ENCODE data around the gene ATXN1. TPM values are rescaled to one million over a fixed set of nuclear protein-coding genes. Genes with fewer than 3 reads are reported as not detected.
A peak's percentile ranks its signal among the peaks of the same experiment; 100 is the strongest.

Gene ATXN1
- total RNA-seq, 5 donors from 2014 or later (not counting 1 experiment from before 2014, with no cell fraction given) = 65.1 to 101 (median 77.5) TPM

DNA sequence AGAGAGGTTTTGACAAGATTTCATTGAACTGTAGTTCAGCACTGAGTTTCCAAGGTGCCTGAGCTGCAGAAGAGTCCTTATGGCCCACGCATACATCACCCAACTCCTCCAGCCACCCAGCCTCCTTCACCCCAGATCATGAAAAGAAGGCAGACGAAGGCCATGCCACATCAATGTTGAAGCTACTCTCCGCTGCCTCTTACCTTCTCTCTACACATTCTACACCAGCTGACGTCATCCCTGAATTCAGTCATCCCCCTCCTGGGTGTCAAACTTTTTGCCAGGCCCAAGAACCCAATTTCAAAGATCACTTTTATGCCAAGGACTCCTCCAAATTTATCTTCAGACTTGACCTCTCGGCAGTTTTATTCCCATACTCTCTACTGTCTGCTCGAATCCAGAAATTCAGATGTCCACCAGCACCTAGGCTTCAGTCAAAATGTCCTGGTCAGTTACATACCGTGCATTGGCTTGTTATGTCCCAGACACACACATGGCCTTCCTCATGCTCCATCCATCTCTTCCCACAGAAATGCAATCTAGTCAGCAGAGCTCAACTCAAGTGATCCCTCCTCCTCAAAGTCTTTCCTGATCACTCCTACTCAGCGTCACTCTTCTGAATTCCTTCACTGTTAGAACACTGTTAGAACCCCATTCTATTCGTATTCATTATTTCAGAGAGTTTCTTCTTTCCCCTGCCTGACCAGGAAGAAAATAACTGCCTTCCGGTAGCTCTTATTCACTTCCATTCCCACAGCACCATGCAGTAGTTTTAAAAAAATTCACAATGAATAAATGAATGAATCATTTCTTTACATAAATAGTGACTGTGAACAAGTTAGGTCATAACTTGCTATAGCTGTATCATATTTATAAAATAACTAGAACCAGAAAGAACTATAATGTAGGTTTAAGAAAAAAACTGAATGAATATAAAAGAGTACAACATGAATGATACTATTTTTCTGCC is 11.5 kb downstream of the ATXN1 start:
- no peak for ATAC-seq (replicated peaks in 1 of 4)
- Histone ChIP-seq H3K9me3 (no peaks in the 10 kb centered on the region), H3K4me1 (ENCODE audit: control insufficient read depth in 1 of 2, extremely low read depth in 1 of 2, insufficient read depth in 2 of 2, low read length in 2 of 2) (peaks cover 0 to 9% of the 10 kb centered on the region in 2 experiments), H3K36me3 (ENCODE audit: control insufficient read depth in 2 of 2, extremely low read depth in 1 of 2, insufficient read depth in 1 of 2, low read length in 1 of 2) (peaks cover 0 to 45% of the 10 kb centered on the region in 2 donors), H3K27ac (ENCODE audit: low read length) (no peak overlapping the region), H3K4me3 (ENCODE audit: control insufficient read depth in 1 of 2, extremely low read depth in 1 of 2, low read length in 1 of 2) (no peak overlapping the region), H3K27me3 (replicated peaks in 1 of 2; ENCODE audit: control insufficient read depth in 2 of 2, extremely low read depth in 1 of 2, insufficient read depth in 2 of 2, low read length in 1 of 2) (no peaks in the 10 kb centered on the region)
- H3K27me3 Mint-ChIP-seq = no peaks in the 10 kb centered on the region
- ChIA-PET POLR2A (interaction anchor here (0.5 to 1.0 kb wide), 5 partner anchors 9 to 287 kb away, joined by 3 to 4 read pairs (median 3); no protein-coding TSS in a partner anchor), CTCF (interaction anchor here (1.0 to 1.5 kb wide), 4 partner anchors 12 to 37 kb away, joined by 3 to 4 read pairs (median 4); partner anchors contain the start of gene ATXN1 (in 1 of the 2))
- DNase-seq = no peak
- peak overlapping the region in 1 of 2 donors; percentile 40 for H3K27ac Mint-ChIP-seq
- peaks cover 51 to 76% (median 67%) of the 10 kb centered on the region in 3 donors for H3K4me1 Mint-ChIP-seq
- H3K9me3 Mint-ChIP-seq = no peaks in the 10 kb centered on the region
- peaks cover 31% of the 10 kb centered on the region for H3K36me3 Mint-ChIP-seq
- WGBS (ENCODE audit: insufficient coverage) = 96% methylated on average over 8 of the region's 10 CpGs
- H3K4me3 Mint-ChIP-seq = no peak overlapping the region

DNA sequence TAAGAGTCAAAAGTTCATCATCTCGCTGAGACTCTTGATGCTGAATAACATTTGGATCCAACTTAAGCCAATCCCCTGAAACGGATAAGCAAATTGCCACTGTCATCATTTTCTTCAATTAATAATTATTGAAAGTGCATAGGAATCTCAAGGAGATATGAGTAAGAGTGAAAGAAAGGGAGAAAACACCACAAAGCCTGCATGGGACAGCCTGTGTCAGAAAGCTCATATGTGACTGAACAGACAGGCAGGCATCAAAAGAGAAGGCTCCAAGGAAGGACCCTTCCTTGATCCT is 13.3 kb downstream of the ATXN1 start:
- no CpG with 5 or more reads among the region's 2 CpGs for WGBS (ENCODE audit: insufficient coverage)
- Histone ChIP-seq H3K27me3 (replicated peaks in 1 of 2; ENCODE audit: control insufficient read depth in 2 of 2, extremely low read depth in 1 of 2, insufficient read depth in 2 of 2, low read length in 1 of 2) (no peaks in the 10 kb centered on the region), H3K4me3 (ENCODE audit: control insufficient read depth in 1 of 2, extremely low read depth in 1 of 2, low read length in 1 of 2) (no peak overlapping the region), H3K9me3 (no peaks in the 10 kb centered on the region), H3K4me1 (ENCODE audit: control insufficient read depth in 1 of 2, extremely low read depth in 1 of 2, insufficient read depth in 2 of 2, low read length in 2 of 2) (peaks cover 0 to 11% of the 10 kb centered on the region in 2 experiments), H3K36me3 (ENCODE audit: control insufficient read depth in 2 of 2, extremely low read depth in 1 of 2, insufficient read depth in 1 of 2, low read length in 1 of 2) (peaks cover 0 to 53% of the 10 kb centered on the region in 2 donors), H3K27ac (ENCODE audit: low read length) (no peak overlapping the region)
- ATAC-seq (replicated peaks in 1 of 4) = no peak
- Mint-ChIP-seq H3K36me3 (peaks cover 40% of the 10 kb centered on the region), H3K4me1 (peaks cover 47 to 79% (median 72%) of the 10 kb centered on the region in 3 donors), H3K9me3 (no peaks in the 10 kb centered on the region), H3K27ac (peak overlapping the region in 1 of 2 donors; percentile 47), H3K27me3 (no peaks in the 10 kb centered on the region), H3K4me3 (no peak overlapping the region)
- ChIA-PET POLR2A (interaction anchor here (0.7 to 1.7 kb wide), 4 partner anchors 8 to 16 kb away, joined by 4 to 28 read pairs (median 8); no protein-coding TSS in a partner anchor), CTCF (interaction anchor here in 1 of 2 donors (0.9 to 2.1 kb wide), 3 partner anchors 15 to 23 kb away, joined by 3 to 13 read pairs (median 5); no protein-coding TSS in a partner anchor)
- DNase-seq = no peak

DNA sequence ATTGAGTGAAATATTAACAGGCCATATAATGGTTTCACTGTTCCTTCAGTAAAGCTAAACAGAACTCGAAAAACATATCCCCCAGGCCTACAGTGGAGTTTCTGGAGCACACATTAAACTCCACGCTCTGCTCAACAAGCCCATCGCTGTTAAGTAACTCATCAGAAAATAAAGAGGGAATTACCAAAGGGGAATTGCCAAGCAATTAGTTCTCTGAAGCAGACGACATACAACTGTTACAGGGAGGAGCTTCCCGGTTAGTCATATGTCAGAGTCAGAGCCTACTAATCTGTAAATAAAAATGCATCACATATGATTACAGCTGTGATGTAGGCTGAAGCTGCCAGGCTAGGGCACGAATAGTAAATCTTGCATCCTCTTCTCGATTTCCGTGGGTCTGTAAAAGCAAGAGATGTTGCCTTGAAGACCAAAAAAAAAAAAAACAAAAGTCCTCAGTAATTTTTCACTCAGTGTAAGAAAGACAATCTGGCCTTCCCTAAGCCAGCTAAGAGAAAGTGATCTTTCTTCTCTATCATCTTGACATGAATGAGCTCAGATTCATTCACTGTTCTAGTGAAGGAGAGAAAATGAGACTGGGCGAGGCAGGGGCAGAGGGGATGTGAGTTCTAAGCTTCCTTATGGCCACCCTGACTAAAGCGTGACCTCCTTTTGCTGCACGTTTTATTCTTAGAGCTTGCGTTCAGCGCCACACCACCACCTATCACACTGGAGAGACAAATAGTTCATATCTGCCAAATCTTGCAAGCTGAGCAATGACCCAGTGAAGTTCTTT is 13.8 kb downstream of the ATXN1 start:
- Mint-ChIP-seq H3K4me1 (peaks cover 49 to 79% (median 72%) of the 10 kb centered on the region in 3 donors), H3K9me3 (no peaks in the 10 kb centered on the region), H3K36me3 (peaks cover 35% of the 10 kb centered on the region), H3K27ac (peak overlapping the region in 1 of 2 donors; percentile 47), H3K27me3 (no peaks in the 10 kb centered on the region), H3K4me3 (no peak overlapping the region)
- ATAC-seq (replicated peaks in 1 of 4) = no peak
- CTCF ChIA-PET = interaction anchor here (0.5 to 2.1 kb wide), 5 partner anchors 10 to 23 kb away, joined by 3 to 13 read pairs (median 5); partner anchors contain the start of gene ATXN1 (in 1 of the 2)
- Histone ChIP-seq H3K4me1 (ENCODE audit: control insufficient read depth in 1 of 2, extremely low read depth in 1 of 2, insufficient read depth in 2 of 2, low read length in 2 of 2) (peaks cover 0 to 13% of the 10 kb centered on the region in 2 experiments), H3K27me3 (replicated peaks in 1 of 2; ENCODE audit: control insufficient read depth in 2 of 2, extremely low read depth in 1 of 2, insufficient read depth in 2 of 2, low read length in 1 of 2) (no peaks in the 10 kb centered on the region), H3K9me3 (no peaks in the 10 kb centered on the region), H3K4me3 (ENCODE audit: control insufficient read depth in 1 of 2, extremely low read depth in 1 of 2, low read length in 1 of 2) (no peak overlapping the region), H3K27ac (ENCODE audit: low read length) (no peak overlapping the region), H3K36me3 (ENCODE audit: control insufficient read depth in 2 of 2, extremely low read depth in 1 of 2, insufficient read depth in 1 of 2, low read length in 1 of 2) (peaks cover 0 to 49% of the 10 kb centered on the region in 2 donors)
- WGBS (ENCODE audit: insufficient coverage) = no CpG with 5 or more reads among the region's 13 CpGs
- POLR2A ChIA-PET = interaction anchor here (0.5 to 1.7 kb wide), 8 partner anchors 8 to 16 kb away, joined by 3 to 28 read pairs (median 8); no protein-coding TSS in a partner anchor
- DNase-seq = no peak

DNA sequence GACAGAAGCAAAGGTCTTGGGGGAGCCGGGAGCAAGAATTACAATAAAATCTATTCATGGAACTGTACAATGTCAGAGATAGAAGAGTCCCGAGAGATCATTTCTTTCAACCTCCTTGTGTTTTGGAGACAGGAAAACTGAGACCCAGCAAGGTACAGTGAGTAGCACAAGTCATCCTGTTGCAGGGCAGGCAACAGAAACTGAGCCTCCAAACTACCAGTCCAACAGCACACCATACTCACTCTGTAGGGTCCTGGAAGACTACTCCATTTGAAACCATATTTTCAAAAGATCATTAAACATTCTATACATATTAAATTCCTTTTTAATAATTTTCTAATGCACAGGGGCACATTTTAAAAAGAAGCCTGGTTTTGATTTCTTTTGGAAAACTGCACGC is 14.4 kb downstream of the ATXN1 start:
- ATAC-seq (replicated peaks in 1 of 4) (no peak), DNase-seq (no peak)
- Mint-ChIP-seq H3K27ac (peak overlapping the region in 1 of 2 donors; percentile 2), H3K4me3 (no peak overlapping the region), H3K9me3 (no peaks in the 10 kb centered on the region), H3K4me1 (peaks cover 53 to 83% (median 77%) of the 10 kb centered on the region in 3 donors), H3K27me3 (no peaks in the 10 kb centered on the region), H3K36me3 (peaks cover 34% of the 10 kb centered on the region)
- H3K4me1 ChIP-seq (ENCODE audit: control insufficient read depth in 1 of 2, extremely low read depth in 1 of 2, insufficient read depth in 2 of 2, low read length in 2 of 2) = peaks cover 0 to 18% of the 10 kb centered on the region in 2 experiments
- no CpG with 5 or more reads among the region's 3 CpGs for WGBS (ENCODE audit: insufficient coverage)
- no peak overlapping the region for H3K4me3 ChIP-seq (ENCODE audit: control insufficient read depth in 1 of 2, extremely low read depth in 1 of 2, low read length in 1 of 2)
- no peaks in the 10 kb centered on the region for H3K9me3 ChIP-seq
- no peak overlapping the region for H3K27ac ChIP-seq (ENCODE audit: low read length)
- peaks cover 0 to 47% of the 10 kb centered on the region in 2 donors for H3K36me3 ChIP-seq (ENCODE audit: control insufficient read depth in 2 of 2, extremely low read depth in 1 of 2, insufficient read depth in 1 of 2, low read length in 1 of 2)
- POLR2A ChIA-PET = interaction anchor here (0.5 to 1.7 kb wide), 6 partner anchors 8 to 611 kb away, joined by 3 to 19 read pairs (median 6); no protein-coding TSS in a partner anchor
- CTCF ChIA-PET = interaction anchor here (0.9 to 2.1 kb wide), 2 partner anchors 17 to 430 kb away, joined by 3 to 13 read pairs; no protein-coding TSS in a partner anchor
- no peaks in the 10 kb centered on the region for H3K27me3 ChIP-seq (replicated peaks in 1 of 2; ENCODE audit: control insufficient read depth in 2 of 2, extremely low read depth in 1 of 2, insufficient read depth in 2 of 2, low read length in 1 of 2)

DNA sequence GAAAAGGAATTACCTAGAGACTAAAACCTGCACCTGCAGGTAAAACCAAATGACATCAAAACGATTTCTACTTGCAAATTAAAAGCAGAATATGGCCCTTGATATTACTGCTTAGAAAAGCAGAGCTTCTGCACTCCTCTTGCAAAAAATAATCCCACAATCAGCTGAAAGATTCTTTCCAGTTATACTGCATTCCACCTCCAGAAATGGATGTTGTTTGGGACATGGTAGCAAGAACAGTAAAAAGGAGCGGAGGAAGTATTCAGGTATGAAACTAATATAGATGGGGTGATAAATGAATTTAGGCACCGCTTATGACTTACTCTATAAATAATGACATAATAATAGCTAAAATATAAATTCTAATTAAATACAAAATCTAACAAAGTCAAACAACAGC is 14.9 kb downstream of the ATXN1 start:
- Mint-ChIP-seq H3K4me3 (no peak overlapping the region), H3K27me3 (no peaks in the 10 kb centered on the region), H3K36me3 (peaks cover 32% of the 10 kb centered on the region), H3K4me1 (peaks cover 53 to 85% (median 81%) of the 10 kb centered on the region in 3 donors), H3K27ac (no peak overlapping the region), H3K9me3 (no peaks in the 10 kb centered on the region)
- DNase-seq (no peak), ATAC-seq (replicated peaks in 1 of 4) (no peak)
- Histone ChIP-seq H3K36me3 (ENCODE audit: control insufficient read depth in 2 of 2, extremely low read depth in 1 of 2, insufficient read depth in 1 of 2, low read length in 1 of 2) (peaks cover 0 to 43% of the 10 kb centered on the region in 2 donors), H3K9me3 (no peaks in the 10 kb centered on the region), H3K4me1 (ENCODE audit: control insufficient read depth in 1 of 2, extremely low read depth in 1 of 2, insufficient read depth in 2 of 2, low read length in 2 of 2) (peaks cover 0 to 18% of the 10 kb centered on the region in 2 experiments), H3K27me3 (replicated peaks in 1 of 2; ENCODE audit: control insufficient read depth in 2 of 2, extremely low read depth in 1 of 2, insufficient read depth in 2 of 2, low read length in 1 of 2) (no peaks in the 10 kb centered on the region), H3K4me3 (ENCODE audit: control insufficient read depth in 1 of 2, extremely low read depth in 1 of 2, low read length in 1 of 2) (no peak overlapping the region), H3K27ac (ENCODE audit: low read length) (no peak overlapping the region)
- no CpG with 5 or more reads among the region's 3 CpGs for WGBS (ENCODE audit: insufficient coverage)
- ChIA-PET POLR2A (interaction anchor here (0.5 to 1.2 kb wide), 5 partner anchors 8 to 610 kb away, joined by 3 to 19 read pairs (median 5); no protein-coding TSS in a partner anchor), CTCF (interaction anchor here (0.9 to 2.1 kb wide), 3 partner anchors 11 to 430 kb away, joined by 3 to 13 read pairs (median 4); no protein-coding TSS in a partner anchor)
